ENCODE data around the gene LAMA5.
A peak's percentile ranks its signal among the peaks of the same experiment; 100 is the strongest.

LAMA5 gene

DNA sequence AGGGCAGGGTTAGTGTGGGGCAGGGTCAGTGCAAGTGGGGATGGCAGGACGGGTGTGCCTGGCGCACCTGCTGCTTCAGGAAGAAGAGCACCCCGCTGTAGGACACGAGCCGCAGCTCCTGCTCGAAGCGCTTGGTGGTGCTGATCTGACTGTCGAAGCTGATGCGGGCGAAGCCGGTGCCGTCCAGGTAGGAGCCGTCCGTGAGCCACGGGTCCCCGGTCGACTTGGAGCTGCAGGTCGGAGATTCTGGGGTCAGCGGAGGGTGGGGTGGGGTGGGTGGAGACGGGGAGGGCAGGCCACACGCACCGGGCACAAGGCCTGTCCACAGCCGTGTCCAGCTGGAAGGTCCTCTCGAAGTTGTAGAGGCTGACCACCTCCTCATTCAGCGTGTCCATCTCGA, 54.1 kb downstream of the LAMA5 start:
- DNase-seq: no peak

DNA sequence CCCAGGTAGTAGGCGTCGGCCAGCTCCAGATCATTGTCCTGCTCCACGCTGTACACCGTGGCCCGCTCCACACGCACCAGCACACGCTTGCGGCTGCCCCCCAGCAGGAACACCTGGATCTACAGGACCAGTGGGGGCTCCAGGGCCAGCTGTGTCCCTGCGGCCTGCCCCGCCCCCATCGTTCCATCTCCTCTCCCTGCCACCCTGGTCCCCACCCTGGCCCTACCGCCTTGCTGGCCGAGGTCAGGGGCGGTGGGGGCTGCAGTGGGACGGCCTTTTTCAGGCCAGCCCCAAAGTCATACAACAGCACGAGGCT, 54.5 kb downstream of the LAMA5 start:
- DNase-seq: no peak

DNA sequence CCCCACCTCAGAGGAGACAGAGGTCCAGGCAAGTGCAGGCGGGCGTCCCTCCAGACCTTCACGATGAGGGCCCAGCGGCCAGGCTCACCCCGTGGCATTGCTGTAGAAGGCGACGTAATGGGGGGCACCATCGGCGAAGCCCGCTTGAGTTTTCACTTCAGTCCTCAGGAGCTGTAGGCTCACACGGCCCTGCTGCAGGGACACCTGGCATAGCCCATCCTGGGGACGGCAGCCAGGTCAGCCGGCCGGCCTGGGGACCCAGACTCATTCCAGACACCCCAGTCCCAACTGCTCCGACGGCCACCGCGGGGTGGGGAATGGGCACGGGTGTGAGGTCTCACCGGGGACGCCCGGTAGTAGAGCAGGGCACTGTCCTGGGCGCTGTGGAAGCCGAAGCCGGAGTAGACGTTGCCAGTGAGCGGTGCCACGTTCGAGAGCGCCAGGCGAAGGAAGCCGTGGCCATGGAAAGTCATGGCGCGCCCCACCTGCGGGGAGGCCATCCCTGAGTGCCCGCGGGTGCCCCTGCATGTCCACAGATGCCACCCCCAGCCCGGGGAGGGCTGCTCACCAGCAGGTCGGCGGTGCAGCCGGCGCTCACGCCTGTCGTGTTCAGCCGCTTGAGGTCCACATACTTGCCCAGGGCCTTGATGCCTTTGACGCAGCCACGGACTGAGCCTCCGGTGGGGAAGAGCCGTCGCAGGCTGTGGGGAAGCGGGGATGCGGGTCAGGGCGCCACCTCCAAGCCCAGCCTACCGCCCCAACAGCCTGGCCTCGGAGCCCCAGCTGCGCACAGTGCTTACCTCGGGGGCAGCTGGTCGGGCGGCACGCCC, 55.1 kb downstream of the LAMA5 start:
- no peak for DNase-seq

DNA sequence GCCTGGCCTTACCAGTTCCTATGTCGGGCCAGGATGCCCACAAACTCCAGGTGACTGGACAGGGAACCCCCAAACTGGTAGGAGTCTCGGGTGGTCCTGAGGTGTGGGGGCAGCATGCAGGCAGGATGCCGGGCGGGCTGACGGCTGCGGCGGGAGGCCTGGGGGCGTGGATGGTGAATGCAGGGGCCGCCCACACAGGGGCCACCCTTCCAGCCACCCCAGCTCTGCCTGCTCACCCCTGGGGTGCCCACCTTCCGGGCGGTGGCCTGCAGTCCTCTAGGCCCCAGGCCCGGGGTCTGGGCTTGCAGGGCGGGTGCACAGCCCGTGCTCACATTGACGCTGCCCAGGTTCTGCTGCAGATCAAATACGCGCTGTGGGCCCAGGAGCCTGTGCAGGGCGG, 56.0 kb downstream of the LAMA5 start:
- no peak for DNase-seq

DNA sequence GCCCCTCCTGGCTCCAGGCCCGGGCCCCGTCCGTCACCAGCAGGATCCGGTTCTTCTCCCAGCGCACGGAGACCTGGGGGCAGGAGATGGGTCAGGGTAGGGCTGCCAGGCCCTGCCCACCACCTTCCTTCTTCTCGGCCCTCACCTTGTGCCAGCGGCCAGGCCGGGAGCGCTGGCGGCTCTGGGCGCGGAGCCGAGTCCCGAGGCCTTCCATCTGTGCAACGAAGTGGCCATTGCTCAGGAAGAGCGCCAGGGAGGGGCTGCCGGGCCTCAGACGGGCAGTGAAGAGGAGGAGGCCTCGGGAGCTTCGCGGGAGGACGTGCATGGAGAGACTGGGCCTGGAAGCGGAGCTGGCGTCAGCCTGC, 56.4 kb downstream of the LAMA5 start:
- no peak for DNase-seq

DNA sequence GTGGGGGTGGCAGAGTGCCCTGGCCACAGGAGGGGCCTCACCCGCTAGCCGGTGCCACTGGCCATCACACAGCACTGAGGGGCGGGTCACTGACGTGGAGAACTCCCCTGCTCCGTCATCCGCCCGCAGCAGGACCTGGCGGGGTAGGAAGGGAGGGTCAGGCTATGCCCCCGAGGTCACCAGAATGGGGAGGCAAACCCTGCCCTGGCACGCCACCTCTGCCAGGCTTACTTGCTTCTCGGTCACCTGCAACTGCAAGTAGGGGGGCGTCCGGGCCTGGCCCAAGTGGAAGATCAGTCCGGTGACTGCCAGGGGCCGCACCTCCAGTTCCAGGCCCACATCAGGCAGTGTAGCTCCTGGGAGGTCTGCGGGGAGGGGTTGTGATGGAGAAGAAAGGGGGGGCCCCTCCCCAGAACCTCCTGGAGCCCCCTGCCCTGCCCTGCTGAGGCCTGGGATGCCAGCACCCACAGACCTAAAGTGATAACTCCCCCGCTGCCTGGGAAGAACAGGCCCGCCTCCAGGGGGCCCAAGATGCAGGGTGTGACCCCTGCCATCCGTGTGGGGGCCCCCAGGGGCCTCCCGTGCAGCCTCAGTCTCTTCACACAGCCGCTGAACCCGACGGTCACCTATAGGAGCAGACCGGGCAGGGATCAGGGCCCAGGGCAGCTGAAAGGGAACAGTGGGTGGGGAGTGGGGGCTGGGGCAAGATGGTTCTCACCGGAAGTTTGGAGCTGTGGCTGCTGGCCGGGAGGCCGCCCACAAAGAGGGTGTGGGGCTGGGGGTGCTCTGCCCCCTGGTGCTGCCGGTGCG, 57.0 kb downstream of the LAMA5 start:
- no peak for DNase-seq

DNA sequence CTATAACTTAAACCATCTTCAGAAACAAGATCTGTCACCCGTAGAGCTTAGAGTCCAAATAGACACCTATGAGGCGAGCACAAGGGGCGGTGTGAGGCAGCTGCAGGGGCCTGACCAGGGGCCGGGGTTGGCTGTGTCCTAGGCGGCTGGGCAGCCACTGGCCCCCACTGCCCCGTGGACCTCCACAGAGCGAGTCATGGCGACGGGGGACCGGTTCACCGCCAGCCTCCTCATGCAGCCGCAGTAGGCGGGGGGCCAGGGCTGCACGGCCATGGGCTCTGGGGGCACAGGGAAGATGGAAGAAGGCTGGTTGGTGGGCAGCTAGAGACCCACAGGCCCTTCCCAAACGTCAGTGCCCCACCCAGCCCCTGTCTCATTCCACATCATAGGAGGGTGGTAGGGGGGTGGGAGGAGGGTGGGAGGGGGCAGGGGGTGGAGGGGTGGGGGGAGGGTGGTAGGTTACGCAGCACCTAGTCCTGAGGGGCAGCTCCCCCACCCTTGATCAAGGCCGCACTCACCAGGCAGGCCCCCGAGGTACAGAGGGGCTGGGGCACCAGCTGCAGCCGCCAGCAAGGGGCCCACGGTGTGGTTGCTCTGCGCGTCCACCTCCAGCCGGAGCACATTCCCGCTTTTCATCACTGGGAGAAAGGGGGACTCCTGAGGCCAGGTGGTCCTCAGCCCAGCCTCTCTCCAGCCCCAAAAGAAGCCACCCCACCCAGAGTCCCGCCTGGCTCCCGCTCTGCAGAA, 57.7 kb downstream of the LAMA5 start:
- DNase-seq: no peak

DNA sequence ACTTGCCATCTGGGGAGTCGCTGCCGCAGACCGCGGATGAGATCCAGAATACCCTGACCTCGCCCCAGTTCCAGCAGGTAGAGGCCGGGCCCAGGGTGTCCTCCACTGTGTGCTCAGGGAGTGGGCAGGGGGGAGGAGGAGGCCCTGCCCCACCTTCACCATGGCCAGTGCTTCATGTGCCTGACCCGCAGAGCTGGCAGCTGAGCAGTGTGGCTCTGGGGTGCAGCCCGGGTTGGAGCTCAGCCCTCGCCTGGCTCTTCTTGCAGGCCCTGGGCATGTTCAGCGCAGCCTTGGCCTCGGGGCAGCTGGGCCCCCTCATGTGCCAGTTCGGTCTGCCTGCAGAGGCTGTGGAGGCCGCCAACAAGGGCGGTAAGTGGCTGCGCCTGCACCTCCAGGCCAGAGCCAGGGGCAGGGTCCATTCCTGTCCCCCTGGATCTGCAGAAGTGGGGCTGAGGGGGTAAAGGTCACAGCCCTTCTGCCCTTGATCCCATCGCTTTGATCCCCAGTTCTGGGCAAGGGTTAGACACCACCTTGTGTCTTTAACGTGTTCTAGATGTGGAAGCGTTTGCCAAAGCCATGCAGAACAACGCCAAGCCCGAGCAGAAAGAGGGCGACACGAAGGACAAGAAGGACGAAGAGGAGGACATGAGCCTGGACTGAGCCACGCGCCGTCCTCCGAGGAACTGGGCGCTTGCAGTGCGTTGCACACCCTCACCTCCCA, 58.9 kb downstream of the LAMA5 start:
- DNase-seq: no peak

DNA sequence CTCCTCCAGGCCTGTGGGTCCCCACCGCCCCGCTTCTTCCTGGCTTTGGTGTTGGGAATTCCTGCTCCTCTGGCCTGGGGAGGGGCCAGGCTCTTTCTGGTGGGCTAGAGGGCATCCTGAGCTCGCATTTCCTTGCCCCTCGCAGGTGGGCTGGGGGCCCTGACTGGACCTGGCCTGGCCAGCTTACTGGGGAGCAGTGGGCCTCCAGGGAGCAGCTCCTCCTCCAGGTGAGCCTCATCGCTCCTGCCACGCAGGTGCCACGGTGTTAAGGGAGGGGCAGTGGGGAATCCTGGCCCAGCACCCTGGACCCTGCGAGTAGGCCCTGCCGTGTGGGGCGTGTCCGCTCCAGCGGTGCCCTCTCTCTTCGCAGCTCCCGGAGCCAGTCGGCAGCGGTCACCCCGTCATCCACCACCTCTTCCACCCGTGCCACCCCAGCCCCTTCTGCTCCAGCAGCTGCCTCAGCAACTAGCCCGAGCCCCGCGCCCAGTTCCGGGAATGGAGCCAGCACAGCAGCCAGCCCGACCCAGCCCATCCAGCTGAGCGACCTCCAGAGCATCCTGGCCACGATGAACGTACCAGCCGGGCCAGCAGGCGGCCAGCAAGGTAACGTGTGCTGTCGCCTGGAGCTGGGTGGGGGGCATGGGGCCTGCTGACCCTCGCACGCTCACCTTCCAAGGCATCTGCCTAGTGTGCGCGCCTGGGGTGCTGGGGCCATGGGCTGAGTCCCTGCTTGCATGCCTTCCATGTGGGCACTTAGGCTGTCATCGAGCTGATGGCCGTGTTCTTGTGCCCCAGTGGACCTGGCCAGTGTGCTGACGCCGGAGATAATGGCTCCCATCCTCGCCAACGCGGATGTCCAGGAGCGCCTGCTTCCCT, 59.6 kb downstream of the LAMA5 start:
- DNase-seq: no peak

DNA sequence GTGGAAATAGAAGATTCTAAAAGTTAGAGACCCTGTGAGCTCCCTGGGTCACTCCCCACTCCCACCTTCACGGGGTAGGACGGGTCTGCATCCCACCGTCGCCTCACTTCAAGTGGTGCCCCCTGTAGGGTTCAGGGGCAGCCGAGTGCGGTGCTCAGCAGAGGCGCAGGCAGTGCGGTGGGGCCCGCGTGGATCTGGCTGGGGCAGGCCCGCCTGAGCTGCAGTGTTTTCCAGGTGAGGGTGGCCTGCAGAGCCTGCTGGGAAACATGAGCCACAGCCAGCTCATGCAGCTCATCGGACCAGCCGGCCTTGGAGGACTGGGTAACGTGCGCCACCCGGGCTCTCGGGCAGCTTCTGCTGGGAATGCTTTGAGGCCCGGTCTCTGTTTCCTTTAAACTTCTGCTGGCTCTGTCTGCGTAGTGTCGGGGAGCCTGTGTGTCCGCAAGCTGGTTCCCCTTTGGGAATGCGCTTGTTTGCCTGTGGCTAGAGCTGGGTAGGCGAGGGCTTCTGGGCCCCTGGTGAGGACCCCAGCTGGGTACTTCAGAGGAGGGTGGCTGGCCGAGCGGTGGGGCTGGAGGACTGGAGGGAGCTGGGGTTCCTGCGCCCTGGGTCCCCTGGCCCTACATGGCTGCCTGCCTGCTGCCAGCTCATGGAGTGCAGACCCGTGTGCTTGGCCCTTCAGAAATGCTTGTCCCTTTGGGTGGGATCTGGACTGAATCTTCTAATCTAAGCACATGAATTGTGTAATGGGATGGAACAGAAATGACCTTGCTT, 60.5 kb downstream of the LAMA5 start:
- DNase-seq: no peak

DNA sequence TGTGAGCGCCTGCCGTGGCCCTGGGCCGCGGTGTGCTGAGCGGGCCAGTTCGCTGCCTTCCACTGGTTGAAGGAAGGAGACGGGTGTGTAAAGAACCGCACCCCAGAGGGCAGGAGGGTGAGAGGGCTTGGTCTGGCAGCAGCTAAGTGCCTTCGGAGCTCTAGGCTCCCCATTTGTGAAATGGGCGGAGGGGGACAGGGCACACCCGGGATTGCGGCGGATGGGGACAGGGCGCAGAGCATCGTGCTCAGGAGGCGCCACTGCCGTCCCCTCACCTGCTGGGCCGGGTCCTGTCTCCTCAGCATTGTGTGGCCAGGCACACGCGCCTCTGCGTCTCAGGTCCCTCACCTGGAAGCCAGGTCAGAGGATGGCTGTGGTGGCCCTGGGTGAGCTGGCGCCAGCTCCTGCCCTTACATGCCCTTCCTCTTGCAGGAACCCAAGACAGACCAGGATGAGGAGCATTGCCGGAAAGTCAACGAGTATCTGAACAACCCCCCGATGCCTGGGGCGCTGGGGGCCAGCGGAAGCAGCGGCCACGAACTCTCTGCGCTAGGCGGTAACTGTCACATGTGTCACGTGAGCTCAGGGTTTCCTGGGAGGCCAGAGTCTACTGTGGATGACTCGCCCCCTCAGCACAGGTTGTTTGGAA, 61.2 kb downstream of the LAMA5 start:
- no peak for DNase-seq

DNA sequence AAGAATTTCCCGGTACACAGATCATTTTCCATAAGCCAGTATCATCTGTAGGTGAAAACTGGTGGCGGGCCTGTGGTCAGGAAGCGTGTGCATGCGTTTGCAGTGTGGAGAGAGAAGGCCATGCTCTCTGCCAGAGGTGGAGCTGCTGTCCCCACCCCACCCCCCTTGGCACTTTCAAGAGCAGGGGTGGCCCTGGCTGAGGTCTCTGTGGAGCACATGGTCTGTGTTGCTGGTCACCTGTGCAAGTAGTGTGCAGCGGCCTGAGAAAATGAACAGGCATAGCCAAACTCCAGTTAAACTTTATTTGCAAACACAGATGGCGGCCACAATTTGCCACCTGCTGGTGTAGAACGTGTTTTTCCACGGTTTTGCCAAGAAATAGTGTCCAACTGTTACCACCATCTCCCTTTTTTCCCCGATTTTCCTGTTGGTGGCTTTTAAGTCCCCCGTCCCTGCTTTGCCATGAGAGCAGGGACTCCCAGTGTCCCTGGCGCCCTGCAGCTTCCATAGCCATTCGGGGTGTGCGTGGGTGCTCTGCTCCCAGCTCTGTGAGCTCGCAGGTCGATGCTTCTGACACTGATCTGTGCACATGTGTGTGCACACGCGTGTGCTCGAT, 61.9 kb downstream of the LAMA5 start:
- no peak for DNase-seq

DNA sequence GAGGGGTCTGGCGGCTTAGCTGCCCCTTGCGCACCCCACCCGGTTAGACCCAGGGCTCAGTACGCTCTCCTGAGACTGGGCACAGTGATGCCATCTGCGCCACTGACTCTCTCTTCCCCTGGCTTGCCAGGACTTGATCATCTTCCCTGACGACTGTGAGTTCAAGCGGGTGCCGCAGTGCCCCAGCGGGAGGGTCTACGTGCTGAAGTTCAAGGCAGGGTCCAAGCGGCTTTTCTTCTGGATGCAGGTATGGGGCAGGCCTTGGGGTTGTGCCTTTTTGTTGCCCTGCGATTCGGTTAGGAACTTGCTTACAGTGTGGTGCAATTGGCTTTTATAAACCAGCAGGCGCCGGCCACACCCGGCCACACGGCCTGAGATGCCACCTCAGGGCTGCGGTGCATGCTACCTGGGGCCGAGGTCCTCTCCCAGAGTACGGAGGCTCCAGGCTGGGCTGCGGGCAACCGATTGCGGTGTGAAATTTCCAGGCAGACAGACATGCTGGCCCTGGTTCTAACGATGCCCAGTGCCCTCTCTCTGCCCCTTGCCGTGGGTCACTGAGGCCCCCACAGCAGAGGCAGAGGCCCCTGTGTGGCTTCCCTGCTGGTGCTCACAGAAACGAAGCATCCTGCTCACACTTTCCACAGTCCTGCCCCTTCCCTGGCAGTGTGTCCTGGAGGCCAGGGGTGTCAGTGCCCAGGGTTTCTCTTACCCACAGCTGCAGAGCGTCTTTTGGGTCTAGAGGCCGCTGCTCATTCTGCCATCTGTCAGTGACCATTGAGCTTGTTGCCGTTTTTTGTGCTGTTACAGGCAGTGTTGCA, 62.6 kb downstream of the LAMA5 start:
- no peak for DNase-seq

DNA sequence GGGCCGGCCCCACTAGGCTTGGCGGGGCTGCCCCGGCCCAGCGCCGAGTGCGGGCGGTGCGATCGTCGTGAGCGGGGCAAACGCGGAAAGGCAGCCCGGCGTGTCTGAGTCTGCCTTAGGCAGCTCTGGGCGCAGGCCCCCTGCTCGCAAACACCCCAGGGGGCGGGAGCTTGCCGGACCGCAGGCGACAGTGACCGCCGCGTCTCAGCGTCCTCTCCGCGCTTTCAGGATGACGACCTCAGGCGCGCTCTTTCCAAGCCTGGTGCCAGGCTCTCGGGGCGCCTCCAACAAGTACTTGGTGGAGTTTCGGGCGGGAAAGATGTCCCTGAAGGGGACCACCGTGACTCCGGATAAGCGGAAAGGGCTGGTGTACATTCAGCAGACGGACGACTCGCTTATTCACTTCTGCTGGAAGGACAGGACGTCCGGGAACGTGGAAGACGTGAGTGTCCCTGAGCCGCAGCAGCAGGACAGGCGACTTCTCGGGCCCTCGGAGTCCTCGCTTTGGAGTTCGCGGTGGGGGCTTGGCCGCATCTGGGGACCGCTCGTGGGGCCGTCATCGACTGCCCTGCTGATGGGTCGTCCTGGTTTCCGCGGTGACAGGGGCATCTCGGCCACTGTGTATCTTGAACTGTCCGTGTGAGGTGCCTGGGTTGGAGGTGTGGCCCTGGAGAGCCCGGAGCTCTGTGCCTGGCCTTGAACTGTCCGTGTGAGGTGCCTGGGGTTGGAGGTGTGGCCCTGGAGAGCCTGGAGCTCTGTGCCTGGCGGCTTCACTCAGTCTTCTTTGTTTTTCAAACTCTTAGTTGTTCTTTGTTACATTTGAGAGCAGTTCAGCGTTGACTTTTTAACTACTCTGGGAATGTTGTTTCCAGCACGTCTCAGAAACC, 63.5 kb downstream of the LAMA5 start:
- peak; percentile 25 for DNase-seq

DNA sequence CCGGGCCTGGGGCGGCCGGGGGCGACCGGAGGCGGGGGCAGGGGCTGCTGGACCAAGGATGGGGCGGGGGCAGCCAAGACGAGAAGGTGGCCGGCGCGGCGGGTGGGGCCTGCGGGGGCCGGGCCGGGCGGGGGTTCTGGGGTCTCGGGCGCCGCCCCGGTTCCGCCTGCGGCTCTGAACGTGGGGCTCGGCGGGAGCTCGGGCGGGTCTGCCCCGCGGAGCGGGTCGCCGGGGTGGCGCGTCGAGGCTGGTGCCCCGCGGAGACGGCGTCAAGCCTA, 64.1 kb downstream of the LAMA5 start:
- DNase-seq: no peak

DNA sequence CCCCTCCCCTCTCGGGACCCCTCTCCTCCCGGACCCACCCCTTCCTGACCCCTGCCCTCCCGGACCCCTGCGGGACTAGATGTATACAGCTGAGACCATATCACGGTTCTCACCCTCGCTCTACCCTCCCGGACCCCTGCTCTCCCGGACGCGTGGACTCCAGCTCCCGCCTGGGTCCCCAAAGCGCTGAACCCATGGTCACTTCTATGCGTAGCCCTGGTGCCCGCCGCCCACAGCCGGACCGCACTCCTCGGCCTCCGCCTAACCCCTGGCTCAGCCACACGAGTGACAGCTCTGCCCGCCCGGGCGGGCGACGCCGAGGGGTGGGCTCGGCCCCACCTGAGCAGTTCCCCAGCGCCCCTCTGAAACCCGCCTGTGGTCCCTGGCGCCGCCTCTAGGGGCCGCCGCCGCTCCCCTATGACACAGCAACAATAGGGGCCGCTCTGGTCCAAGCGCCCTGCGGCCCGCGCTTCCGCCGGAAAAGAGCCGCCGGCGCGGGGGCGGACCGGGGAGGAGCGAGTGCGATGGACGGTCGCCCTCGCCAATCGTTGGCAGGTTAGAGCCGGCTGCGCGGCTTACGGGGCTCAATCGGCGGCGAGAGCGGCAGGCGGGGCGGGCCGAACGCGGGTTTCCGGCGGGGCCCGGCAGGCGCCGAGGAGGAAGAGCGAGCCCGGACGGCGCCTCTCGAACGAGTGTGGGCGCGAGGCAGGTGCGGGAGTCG, 64.6 kb downstream of the LAMA5 start, which contains the start of gene ADRM1:
Gene ADRM1 (plus strand): TSS at position 657 of the 721 bp plus-strand sequence. CDS start 572 bp downstream, outside the sequence.
- DNase-seq: peak; percentile 99

DNA sequence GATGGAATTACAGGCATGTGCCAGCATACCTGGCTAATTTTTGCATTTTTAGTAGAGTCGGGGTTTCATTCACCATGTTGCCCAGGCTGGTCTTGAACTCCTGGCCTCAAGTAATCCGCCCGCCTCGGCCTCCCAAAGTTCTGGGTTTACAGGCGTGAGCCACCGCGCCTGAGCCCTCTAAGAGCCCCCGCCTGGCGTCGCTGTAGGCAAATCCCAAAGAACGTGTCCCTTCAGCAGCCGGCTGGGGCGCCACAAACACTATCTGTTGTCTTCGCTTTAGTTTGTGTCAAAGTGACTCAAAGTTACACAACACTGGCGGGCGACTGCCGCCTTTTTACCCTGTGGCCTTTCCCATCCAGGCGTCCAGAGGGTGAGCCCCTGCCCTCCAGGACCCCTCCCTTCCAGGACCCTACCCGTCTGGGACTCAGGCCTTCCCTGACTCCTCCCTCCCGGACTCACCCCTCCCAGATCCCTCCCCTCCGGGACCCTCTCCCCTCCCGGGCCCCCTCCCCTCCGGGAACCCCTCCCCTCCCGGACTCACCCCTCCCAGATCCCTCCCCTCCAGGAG, 65.3 kb downstream of the LAMA5 start:
- peak; percentile 98 for DNase-seq
